ENCODE measurements around the gene BCAP31. TPM values are rescaled to one million over a fixed set of nuclear protein-coding genes. Genes with fewer than 3 reads are reported as not detected.
A peak's percentile ranks its signal among the peaks of the same experiment; 100 is the strongest.
"Not testable (repeated sequence)": the region's sequence is repeated elsewhere in the genome, so short reads cannot be mapped to it uniquely, and the experiment has no call there.

The BCAP31 gene
- total RNA-seq, 2 experiments from 2014 or later, result 162 TPM

- H3K4me3 Mint-ChIP-seq, result no peak overlapping the region
- peaks cover 49% of the 10 kb centered on the region for H3K4me1 Mint-ChIP-seq
- H3K9me3 Mint-ChIP-seq, result no peaks in the 10 kb centered on the region
- no peak for DNase-seq
- H3K27ac Mint-ChIP-seq, result no peak overlapping the region
- ChIA-PET POLR2A (interaction anchor here (0.9 to 1.1 kb wide), 2 partner anchors 189 to 235 kb away, joined by 3 to 5 read pairs; partner anchors contain the start of gene HCFC1), CTCF (interaction anchor here (1.9 kb wide), 1 partner anchor 9 kb away, joined by 6 read pairs; no protein-coding TSS in a partner anchor)
- H3K27me3 Mint-ChIP-seq, result no peaks in the 10 kb centered on the region
- peaks cover 34% of the 10 kb centered on the region for H3K36me3 Mint-ChIP-seq (ENCODE audit: low read depth)
Observed at GRCh38 chrX:153736071-153736820, 12.1 kb upstream of the BCAP31 start.

- peak overlapping the region; percentile 34 for H3K27ac Mint-ChIP-seq
- peaks cover 49% of the 10 kb centered on the region for H3K4me1 Mint-ChIP-seq
- H3K4me3 Mint-ChIP-seq, result no peak overlapping the region
- POLR2A ChIA-PET, result no interaction called here
- H3K27me3 Mint-ChIP-seq, result no peaks in the 10 kb centered on the region
- CTCF ChIA-PET, result interaction anchor here (1.9 kb wide), 1 partner anchor 8 kb away, joined by 6 read pairs; no protein-coding TSS in a partner anchor
- no peak for DNase-seq
- H3K36me3 Mint-ChIP-seq (ENCODE audit: low read depth), result peaks cover 39% of the 10 kb centered on the region
- H3K9me3 Mint-ChIP-seq, result no peaks in the 10 kb centered on the region
Observed at GRCh38 chrX:153735274-153735673, 11.1 kb upstream of the BCAP31 start.

GRCh38 chrX:153734871-153735270 lies 10.7 kb upstream of the BCAP31 start:
- DNase-seq, result no peak
- peaks cover 45% of the 10 kb centered on the region for H3K4me1 Mint-ChIP-seq
- H3K4me3 Mint-ChIP-seq, result no peak overlapping the region
- H3K9me3 Mint-ChIP-seq, result no peaks in the 10 kb centered on the region
- H3K27ac Mint-ChIP-seq, result peak overlapping the region; percentile 34
- H3K27me3 Mint-ChIP-seq, result no peaks in the 10 kb centered on the region
- ChIA-PET CTCF (interaction anchor here (1.9 kb wide), 1 partner anchor 8 kb away, joined by 6 read pairs; no protein-coding TSS in a partner anchor), POLR2A (no interaction called here)
- peaks cover 38% of the 10 kb centered on the region for H3K36me3 Mint-ChIP-seq (ENCODE audit: low read depth)

DNA sequence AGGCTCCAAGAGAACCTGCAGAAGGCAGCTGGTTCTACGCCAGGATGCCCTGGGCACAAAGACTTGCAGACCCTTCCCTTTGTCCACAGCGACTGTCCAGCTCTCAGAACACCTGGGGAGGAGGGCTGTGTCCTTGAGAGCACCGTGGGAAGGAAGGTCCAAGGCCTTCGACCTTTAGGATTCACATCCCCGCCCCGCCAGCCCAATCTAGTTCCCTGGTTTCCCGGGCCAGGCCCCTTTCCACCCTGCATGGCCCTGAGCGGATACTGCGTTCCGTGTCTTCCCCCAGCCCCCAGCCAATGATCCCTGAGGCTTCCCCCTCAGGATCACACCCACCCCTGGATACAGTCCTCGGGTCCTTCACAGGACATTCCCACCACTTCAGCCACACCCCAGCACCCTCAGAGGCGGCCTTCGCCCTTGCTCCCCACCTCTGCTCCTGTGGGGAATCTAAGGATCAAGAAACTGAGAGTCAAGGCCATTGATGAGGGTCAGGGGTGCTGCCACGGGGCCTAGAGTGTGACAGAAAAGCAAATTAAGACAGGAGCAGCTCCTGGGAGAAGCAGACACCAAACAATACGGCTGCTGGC lies 9.6 kb upstream of the BCAP31 start:
- no peak for DNase-seq
- H3K4me1 Mint-ChIP-seq, result peaks cover 40% of the 10 kb centered on the region
- H3K4me3 Mint-ChIP-seq, result no peak overlapping the region
- H3K9me3 Mint-ChIP-seq, result no peaks in the 10 kb centered on the region
- H3K36me3 Mint-ChIP-seq (ENCODE audit: low read depth), result peaks cover 42% of the 10 kb centered on the region
- CTCF ChIA-PET, result no interaction called here
- H3K27me3 Mint-ChIP-seq, result no peaks in the 10 kb centered on the region
- no peak overlapping the region for H3K27ac Mint-ChIP-seq
- POLR2A ChIA-PET, result no interaction called here

GRCh38 chrX:153732401-153732800 lies 8.2 kb upstream of the BCAP31 start:
- H3K4me3 Mint-ChIP-seq, result no peak overlapping the region
- H3K27ac Mint-ChIP-seq, result peak overlapping the region; percentile 80
- ChIA-PET POLR2A (no interaction called here), CTCF (no interaction called here)
- peaks cover 45% of the 10 kb centered on the region for H3K4me1 Mint-ChIP-seq
- H3K27me3 Mint-ChIP-seq, result no peaks in the 10 kb centered on the region
- no peak for DNase-seq
- H3K9me3 Mint-ChIP-seq, result no peaks in the 10 kb centered on the region
- H3K36me3 Mint-ChIP-seq (ENCODE audit: low read depth), result peaks cover 42% of the 10 kb centered on the region

DNA sequence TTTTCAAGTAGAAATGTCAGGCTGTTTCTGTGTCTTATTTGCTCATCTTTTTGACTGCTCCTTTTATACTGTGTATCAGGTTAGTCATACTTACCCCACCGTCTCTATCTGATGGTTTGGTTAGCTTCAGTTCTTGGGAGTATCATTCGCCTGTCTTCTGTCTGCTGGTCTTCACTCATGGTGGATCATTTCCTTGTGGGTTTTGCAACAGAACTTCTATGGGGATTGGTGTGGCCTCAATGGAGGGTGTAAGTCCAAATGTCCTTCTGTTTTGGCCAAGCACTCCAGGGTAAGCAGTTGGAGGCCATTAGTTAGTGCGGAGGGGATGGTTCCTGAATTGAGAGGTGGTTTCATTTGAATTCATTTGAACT lies 7.6 kb upstream of the BCAP31 start:
- CTCF ChIA-PET, result no interaction called here
- Mint-ChIP-seq H3K27ac (peak overlapping the region; percentile 80), H3K4me1 (peaks cover 51% of the 10 kb centered on the region), H3K9me3 (no peaks in the 10 kb centered on the region), H3K36me3 (ENCODE audit: low read depth) (peaks cover 42% of the 10 kb centered on the region), H3K4me3 (peak overlapping the region; percentile 37), H3K27me3 (no peaks in the 10 kb centered on the region)
- DNase-seq, result no peak
- POLR2A ChIA-PET, result interaction anchor here (1.4 kb wide), 1 partner anchor 8 kb away, joined by 5 read pairs; no protein-coding TSS in a partner anchor

DNA sequence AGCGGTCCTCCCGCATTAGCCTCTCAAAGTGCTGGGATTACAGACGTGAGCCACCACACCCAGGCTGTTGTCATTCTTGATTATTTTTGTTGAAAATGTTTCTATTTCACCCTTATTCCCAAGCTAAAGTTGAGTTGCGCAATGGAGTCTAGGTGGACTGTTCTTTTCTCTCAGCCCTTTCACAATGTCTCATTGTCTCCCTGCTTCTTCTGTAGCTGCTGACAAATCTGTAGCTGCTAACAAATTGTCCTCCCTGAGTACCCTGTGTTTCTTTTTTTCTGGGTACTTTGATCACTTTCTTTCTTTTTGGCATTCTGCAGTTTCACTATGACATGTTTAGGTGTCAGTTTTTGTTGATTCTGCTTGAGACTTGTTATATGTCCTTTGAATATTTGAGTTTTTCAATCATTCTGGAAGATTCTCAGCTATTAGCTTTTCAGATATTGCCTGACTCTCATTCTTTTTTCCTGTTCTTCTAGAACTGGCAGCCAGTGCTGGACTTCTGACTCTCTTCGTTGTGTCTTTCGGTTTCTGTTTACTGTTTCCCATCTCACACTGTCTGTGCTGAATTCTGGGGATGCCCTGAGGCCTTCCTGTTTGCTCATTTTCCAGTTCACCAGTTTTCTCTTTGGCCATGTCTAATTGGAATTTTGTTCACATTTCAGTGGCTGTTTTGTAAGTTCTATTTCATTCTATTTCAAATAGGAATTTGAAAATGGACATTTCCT lies 7.1 kb upstream of the BCAP31 start:
- Mint-ChIP-seq H3K4me1 (peaks cover 51% of the 10 kb centered on the region), H3K4me3 (peak overlapping the region; percentile 37), H3K27ac (peak overlapping the region; percentile 80), H3K9me3 (no peaks in the 10 kb centered on the region), H3K36me3 (ENCODE audit: low read depth) (peaks cover 42% of the 10 kb centered on the region), H3K27me3 (no peaks in the 10 kb centered on the region)
- ChIA-PET CTCF (no interaction called here), POLR2A (interaction anchor here (1.4 kb wide), 1 partner anchor 9 kb away, joined by 5 read pairs; no protein-coding TSS in a partner anchor)
- DNase-seq, result no peak

DNA sequence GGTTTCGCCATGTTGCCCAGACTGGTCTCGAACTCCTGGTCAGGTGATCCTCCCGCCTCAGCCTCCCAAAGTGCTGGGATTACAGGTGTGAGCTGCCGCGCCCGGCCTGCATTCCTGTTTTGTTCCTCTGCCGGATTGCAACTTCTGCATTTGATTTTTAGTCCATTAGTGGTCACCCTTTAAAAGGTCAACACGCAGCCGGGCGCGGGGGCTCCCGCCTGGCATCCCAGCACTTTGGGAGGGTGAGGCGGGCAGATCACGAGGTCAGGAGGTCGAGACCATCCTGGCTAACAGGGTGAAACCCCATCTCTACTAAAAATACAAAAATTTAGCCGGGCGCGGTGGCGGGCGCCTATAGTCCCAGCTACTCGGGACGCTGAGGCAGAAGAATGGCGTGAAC lies 5.9 kb upstream of the BCAP31 start:
- POLR2A ChIA-PET, H3K27me3 Mint-ChIP-seq: not testable (repeated sequence)
- H3K36me3 Mint-ChIP-seq (ENCODE audit: low read depth), result peaks cover 36% of the 10 kb centered on the region

GRCh38 chrX:153728951-153729631 lies 4.9 kb upstream of the BCAP31 start:
- Mint-ChIP-seq H3K27ac (no peak overlapping the region), H3K4me3 (no peak overlapping the region), H3K4me1 (peaks cover 40% of the 10 kb centered on the region), H3K27me3 (no peaks in the 10 kb centered on the region), H3K36me3 (ENCODE audit: low read depth) (peaks cover 29% of the 10 kb centered on the region), H3K9me3 (no peaks in the 10 kb centered on the region)
- ChIA-PET CTCF (no interaction called here), POLR2A (interaction anchor here (0.6 to 1.4 kb wide), 2 partner anchors 205 to 208 kb away, joined by 3 to 4 read pairs; no protein-coding TSS in a partner anchor)
- no peak for DNase-seq

More for the DNA sequence above, 5.9 kb upstream of the BCAP31 start:
- H3K4me1 Mint-ChIP-seq, result peaks cover 47% of the 10 kb centered on the region
- H3K9me3 Mint-ChIP-seq, H3K27ac Mint-ChIP-seq, CTCF ChIA-PET, DNase-seq, H3K4me3 Mint-ChIP-seq: not testable (repeated sequence)

GRCh38 chrX:153728095-153728494 lies 3.9 kb upstream of the BCAP31 start:
- Mint-ChIP-seq H3K4me1 (peaks cover 40% of the 10 kb centered on the region), H3K36me3 (ENCODE audit: low read depth) (peaks cover 29% of the 10 kb centered on the region), H3K27ac (peak overlapping the region; percentile 73), H3K27me3 (no peaks in the 10 kb centered on the region), H3K4me3 (no peak overlapping the region), H3K9me3 (no peaks in the 10 kb centered on the region)
- DNase-seq, result no peak
- ChIA-PET POLR2A (interaction anchor here (0.6 to 1.5 kb wide), 3 partner anchors 10 to 206 kb away, joined by 3 to 4 read pairs (median 4); no protein-coding TSS in a partner anchor), CTCF (no interaction called here)

DNA sequence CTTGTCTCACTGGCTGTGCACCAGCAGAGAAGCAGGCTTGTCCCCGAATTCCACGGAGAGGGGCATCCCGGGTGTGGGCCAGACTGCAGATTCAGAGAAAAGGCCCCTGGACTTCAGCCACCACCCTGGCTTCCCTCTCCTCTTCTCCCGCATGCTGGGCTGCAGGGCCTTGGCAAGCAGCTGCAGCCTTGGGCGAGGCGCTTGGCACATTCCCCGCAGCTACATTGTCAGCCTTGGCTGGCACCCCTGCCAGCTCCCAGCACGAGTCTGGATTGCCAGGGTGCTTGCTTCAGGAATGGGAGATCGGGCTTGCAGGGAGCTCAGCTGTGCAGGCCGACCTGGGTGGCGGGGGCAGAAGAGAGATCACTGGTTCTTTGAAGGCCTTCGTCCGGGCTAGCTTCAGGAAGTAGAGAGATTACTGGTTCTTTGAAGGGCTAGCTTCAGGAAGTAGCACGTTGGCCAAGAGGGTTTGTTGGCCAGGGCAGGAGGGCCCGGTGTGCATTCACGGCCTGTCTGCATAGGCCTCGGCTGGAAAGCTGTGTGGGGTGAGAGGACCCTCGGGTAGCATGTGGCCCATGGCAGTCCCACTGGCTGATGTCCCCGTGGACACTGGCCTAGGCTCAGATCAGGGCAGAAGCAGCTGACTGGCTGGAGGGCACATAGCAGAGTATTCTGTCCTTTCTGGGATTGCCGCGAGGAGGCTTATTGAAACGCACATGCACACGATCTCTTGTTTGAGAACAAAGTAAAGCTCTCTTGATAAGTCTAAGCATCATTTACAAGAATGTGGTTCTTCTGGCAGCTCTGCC lies 3.1 kb upstream of the BCAP31 start:
- CTCF ChIA-PET, result interaction anchor here (1.4 kb wide), 1 partner anchor 8 kb away, joined by 6 read pairs; no protein-coding TSS in a partner anchor
- H3K27me3 Mint-ChIP-seq, result no peaks in the 10 kb centered on the region
- no peak for DNase-seq
- peak overlapping the region; percentile 70 for H3K4me3 Mint-ChIP-seq
- POLR2A ChIA-PET, result interaction anchor here (1.5 to 1.7 kb wide), 3 partner anchors 11 to 67 kb away, joined by 3 to 4 read pairs (median 4); partner anchors contain the start of genes IDH3G and SSR4
- peaks cover 33% of the 10 kb centered on the region for H3K36me3 Mint-ChIP-seq (ENCODE audit: low read depth)
- H3K9me3 Mint-ChIP-seq, result no peaks in the 10 kb centered on the region
- peaks cover 44% of the 10 kb centered on the region for H3K4me1 Mint-ChIP-seq
- H3K27ac Mint-ChIP-seq, result peak overlapping the region; percentile 73
